K562 (cell line): ENCODE measurements around the gene PFN2. TPM values are rescaled to one million over a fixed set of nuclear protein-coding genes. Genes with fewer than 3 reads are reported as not detected.
A peak's percentile ranks its signal among the peaks of the same experiment; 100 is the strongest.

Experiments
- ATAC-seq: fragments of 200-7000 bp; cut with Tn5 transposase; 3 replicates; pipeline ENCODE4 v1.9.1; 2020; ENCODE audit warnings: moderate library complexity
- BruUV-seq: library from RNA; stranded (reverse); fragments of 400-500 nt; replicated peaks from 2 replicates; lab custom pipeline; 2021; lab: Mats Ljungman, UMichigan
- CTCF ChIA-PET: fragments of 300-600 bp; formaldehyde crosslinking; extraction: SDS; loops from one replicate; lab custom pipeline; 2021; ENCODE audit warnings: low intra/inter-chr PET ratio; lab: Yijun Ruan, JAX
- POLR2A ChIA-PET: fragments of 300-600, 350-650 bp; sonication (Branson Sonifier 250); formaldehyde crosslinking; extraction: SDS; loops from one replicate; lab custom pipeline; 2021; ENCODE audit warnings: antibody characterized with exemption, inconsistent platforms; lab: Yijun Ruan, JAX
- DNase-seq, 4 experiments: peaks; one replicate each; pipeline versions ENCODE4 v3.0.0 to v3.0.0-alpha.2; 2011 to 2018; ENCODE audit warnings: low spot score in 3 of 4, mixed read lengths in 3 of 4; ENCODE audit errors: extremely low read depth in 1 of 4
- FAIRE-seq: peaks from 2 replicates; lab custom pipeline; 2011; peaks lifted over from hg19 to GRCh38; lab: Jason Lieb, UNC
- H2AFZ ChIP-seq: 2 replicates; pipeline ENCODE4 v1.6.0; 2011; ENCODE audit warnings: low read depth, low read length, control low read depth, inconsistent platforms
- H3K27ac ChIP-seq: fragments of 200-600 bp; 3 replicates; pipeline ENCODE4 v1.8.0; 2011; ENCODE audit warnings: low read depth, mild to moderate bottlenecking, control low read depth, inconsistent platforms, low read length, moderate library complexity, mixed read lengths; ENCODE audit errors: extremely low read depth
- H3K27me3 ChIP-seq, 2 experiments: fragments of 300-600 bp in 1 of 2; 2 replicates in 1 of 2; 3 replicates in 1 of 2; pipeline versions ENCODE4 v1.6.0 to v1.8.0; 2011; ENCODE audit warnings: inconsistent platforms in 2 of 2, low read length in 2 of 2, mild to moderate bottlenecking in 1 of 2, mixed read lengths in 1 of 2, moderate library complexity in 1 of 2; ENCODE audit not compliant: control insufficient read depth in 2 of 2, insufficient read depth in 2 of 2
- H3K36me3 ChIP-seq: fragments of 300-600 bp; 3 replicates; pipeline ENCODE4 v1.8.0; 2011; ENCODE audit warnings: mild to moderate bottlenecking, low read length, inconsistent platforms; ENCODE audit not compliant: control insufficient read depth, insufficient read depth
- H3K4me1 ChIP-seq, 2 experiments: fragments of 200-600 bp in 1 of 2; replicated peaks in 1 of 2; 2 replicates in 1 of 2; 3 replicates in 1 of 2; pipeline versions ENCODE4 v1.5.1 to v1.8.0; 2011; ENCODE audit warnings: inconsistent platforms in 2 of 2, low read length in 2 of 2, mild to moderate bottlenecking in 1 of 2, mixed read lengths in 1 of 2, moderate library complexity in 1 of 2; ENCODE audit not compliant: control insufficient read depth in 2 of 2, insufficient read depth in 2 of 2
- H3K4me2 ChIP-seq: 2 replicates; pipeline ENCODE4 v1.6.1; 2011; ENCODE audit warnings: low read length, control low read depth, inconsistent platforms, mixed read lengths; ENCODE audit not compliant: insufficient read depth
- H3K4me3 ChIP-seq: fragments of 200-600 bp; sonication (generic), shearing (Covaris generic); 2 replicates; pipeline ENCODE4 v1.5.1; 2016; ENCODE audit warnings: control low read depth, inconsistent platforms
- H3K79me2 ChIP-seq: fragments of 200-600 bp; 3 replicates; pipeline ENCODE4 v1.8.0; 2011; ENCODE audit warnings: low read length, inconsistent platforms; ENCODE audit not compliant: control insufficient read depth, insufficient read depth
- H3K9ac ChIP-seq, 2 experiments: 2 replicates each; pipeline versions ENCODE4 v1.6.0 to v1.6.1; 2011; ENCODE audit warnings: low read depth in 2 of 2, low read length in 2 of 2, control low read depth in 1 of 2, inconsistent platforms in 1 of 2, mild to moderate bottlenecking in 1 of 2, mixed read lengths in 1 of 2; ENCODE audit not compliant: insufficient read depth in 1 of 2
- H3K9me1 ChIP-seq: one replicate; pipeline ENCODE4 v1.6.0; 2011; ENCODE audit warnings: inconsistent platforms, mild to moderate bottlenecking, low read length, moderate library complexity; ENCODE audit not compliant: control insufficient read depth, insufficient read depth
- H3K9me3 ChIP-seq: replicated peaks from 2 replicates; pipeline ENCODE4 v1.5.1; 2011; ENCODE audit warnings: low read depth, low read length, inconsistent platforms; ENCODE audit not compliant: control insufficient read depth, insufficient read depth
- H4K20me1 ChIP-seq: replicated peaks from 2 replicates; pipeline ENCODE4 v1.6.1; 2011; ENCODE audit warnings: low read length, inconsistent platforms, mixed read lengths; ENCODE audit not compliant: control insufficient read depth, insufficient read depth
- C11orf30 ChIP-seq: fragments of 450-650 bp; IDR thresholded peaks from 2 replicates; pipeline ENCODE4 v1.6.1; 2016; ENCODE audit warnings: low read depth, mild to moderate bottlenecking
- CC2D1A ChIP-seq: fragments of 450-650 bp; IDR thresholded peaks from 2 replicates; pipeline ENCODE4 v1.6.1; 2017; ENCODE audit warnings: mild to moderate bottlenecking
- CTCFL ChIP-seq: IDR thresholded peaks from 2 replicates; pipeline ENCODE4 v1.6.1; 2011; ENCODE audit warnings: borderline replicate concordance, low read depth, mild to moderate bottlenecking, moderate library complexity, low read length; ENCODE audit not compliant: insufficient read depth, poor library complexity, severe bottlenecking
- MAFG ChIP-seq: fragments of 450-650 bp; conservative IDR thresholded peaks from 2 replicates; pipeline ENCODE4 v1.6.1; 2016; ENCODE audit warnings: missing genetic modification characterization, missing compliant biosample characterization
- MIER1 ChIP-seq: fragments of 450-650 bp; IDR thresholded peaks from 2 replicates; pipeline ENCODE4 v1.6.1; 2016; ENCODE audit warnings: antibody characterized with exemption, mild to moderate bottlenecking, low read depth
- RFX5 ChIP-seq: IDR thresholded peaks from 2 replicates; pipeline ENCODE4 v1.6.1; 2011; ENCODE audit warnings: low read depth, mild to moderate bottlenecking, improper control_type of control experiment, low read length
- TRIM25 ChIP-seq: fragments of 450-650 bp; IDR thresholded peaks from 2 replicates; pipeline ENCODE4 v1.7.0; 2016; ENCODE audit warnings: borderline replicate concordance
- YBX1 ChIP-seq: fragments of 450-650 bp; IDR thresholded peaks from 2 replicates; pipeline ENCODE4 v1.7.1; 2016; ENCODE audit warnings: mild to moderate bottlenecking
- ZNF184 ChIP-seq: sonication (generic); formaldehyde crosslinking; IDR thresholded peaks from 2 replicates; pipeline ENCODE4 v1.5.0; 2020; ENCODE audit warnings: missing genetic modification reagents
- ZNF23 ChIP-seq: fragments of 250-450 bp; sonication (Bioruptor Pico); IDR thresholded peaks from 2 replicates; pipeline ENCODE4 v1.4.0; 2020; ENCODE audit warnings: mild to moderate bottlenecking
- ZNF263 ChIP-seq: sonication (generic); formaldehyde crosslinking; IDR thresholded peaks from 2 replicates; pipeline ENCODE4 v1.8.0; 2022; ENCODE audit warnings: mild to moderate bottlenecking, missing genetic modification reagents, borderline replicate concordance
- ZNF316 ChIP-seq: fragments of 450-650 bp; IDR thresholded peaks from 2 replicates; pipeline ENCODE4 v1.6.1; 2016
- WGBS: fragments of 100-300 bp; shearing (Covaris generic); methylation state at CpG from one replicate; pipeline ENCODE4 v1.1.6; 2016; ENCODE audit warnings: low coverage, mixed read lengths; ENCODE audit not compliant: insufficient coverage; ENCODE audit errors: missing lambda C conversion rate; 5-methylcytosine and 5-hydroxymethylcytosine counted together
- in situ Hi-C: fragments of 300-500 bp; cut with MboI; formaldehyde crosslinking; loops from 4 replicates; pipeline ENCODE4 v1.15.0; 2018; ENCODE audit warnings: inconsistent platforms, mixed read lengths
- intact Hi-C: fragments of 100-400 bp; cut with micrococcal nuclease; formaldehyde crosslinking; loops from 2 replicates; pipeline ENCODE4 v1.14.2; 2022
- polyA plus RNA-seq, 8 experiments: library from polyadenylated mRNA; depleted of rRNA in 4 of 8; stranded (reverse) in 5 of 8; unstranded in 3 of 8; fragments of >200 nt; fragmentation: Nextera tagmentation in 2 of 8; fragmentation: Illumina TruSeq in 1 of 8; extraction: Ambion mirVana in 2 of 8; extraction: Trizol in 1 of 8; gene quantifications; 2 replicates each; pipeline versions ENCODE4 v1.2.1 to v1.2.3, GENCODE V29; 2011 to 2014; ENCODE audit warnings: inconsistent platforms in 1 of 8, missing spikeins in 1 of 8
- total RNA-seq, 7 experiments: library from RNA; depleted of rRNA in 6 of 7; stranded (reverse); fragments of >200 nt in 6 of 7; fragmentation: Illumina TruSeq in 2 of 7; extraction: Trizol in 2 of 7; gene quantifications; 2 replicates each; pipeline versions ENCODE4 v1.2.1 to v1.2.3, GENCODE V29; 2011 to 2021; ENCODE audit warnings: low replicate concordance in 1 of 7

The PFN2 gene
- total and polyA plus RNA-seq, 9 of the 15 experiments (the other 6 are each of a cell fraction or from before 2014, with no cell fraction given): 0.14 to 0.86 (median 0.35) TPM

- TF ChIP-seq TRIM25 (no peak), YBX1 (no peak), ZNF316 (peak; percentile 66), ZNF23 (CRISPR knock-in tag) (no peak), C11orf30 (peak; percentile 37; the same call in 1 of the 2 replicates), MAFG (tag) (0 out of 2 replicates have a peak, but pooled peaks have one; percentile 23), ZNF184 (no peak), CC2D1A (no peak), RFX5 (no peak), ZNF263 (no peak)
Observed at GRCh38 chr3:149919509-149919908, 51.2 kb downstream of the PFN2 start (continued).

- DNase-seq (no peak), ATAC-seq (no peak), FAIRE-seq (no peak)
- CTCF ChIA-PET: no interaction called here
- H4K20me1 ChIP-seq: no peaks in the 10 kb centered on the region
- no peak overlapping the region for H3K9ac ChIP-seq
- no peaks in the 10 kb centered on the region for H3K36me3 ChIP-seq
- no peaks in the 10 kb centered on the region for H3K9me3 ChIP-seq
- no peak overlapping the region for H2AFZ ChIP-seq
- no peak overlapping the region for H3K4me3 ChIP-seq
- in situ Hi-C loops: no loop called here
- 48% methylated on average over 5 of the region's 5 CpGs for WGBS
- no TSS peak for BruUV-seq
- TF ChIP-seq MIER1 (no peak), CTCFL (no peak)
- TF ChIP-seq, all 486 proteins: peak for 0
- POLR2A ChIA-PET: interaction anchor here (0.6 to 0.9 kb wide), 2 partner anchors 9 to 146 kb away, joined by 4 to 6 read pairs; no protein-coding TSS in a partner anchor
- intact Hi-C loops: no loop called here
- H3K9me1 ChIP-seq: no peaks in the 10 kb centered on the region
- H3K4me2 ChIP-seq: no peak overlapping the region
- no peaks in the 10 kb centered on the region for H3K79me2 ChIP-seq
- H3K27me3 ChIP-seq: no peaks in the 10 kb centered on the region
- no peak overlapping the region for H3K27ac ChIP-seq
- no peaks in the 10 kb centered on the region for H3K4me1 ChIP-seq
Observed at GRCh38 chr3:149917124-149917667, 53.5 kb downstream of the PFN2 start.
